Natural killer cell (primary cell): ENCODE results near the gene ZNF90. TPM values are rescaled to one million over a fixed set of nuclear protein-coding genes. Genes with fewer than 3 reads are reported as not detected.
"Not testable (repeated sequence)": the region's sequence is repeated elsewhere in the genome, so short reads cannot be mapped to it uniquely, and the experiment has no call there.

Source experiments
- ATAC-seq, 3 donors: fragments of 150-1000 bp in 2 of 3; fragments of 200-7000 bp in 1 of 3; cut with Tn5 transposase; 1 replicate in 1 of 3; 2 replicates in 2 of 3; pipeline ENCODE4 v1.10.0; 2021; ENCODE audit warnings: mild to moderate bottlenecking in 2 of 3, moderate library complexity in 2 of 3
- DNase-seq, 2 donors: peaks; one replicate each; pipeline versions ENCODE4 v3.0.0 to v3.0.0-alpha.2; 2013 to 2021; ENCODE audit warnings: mixed read lengths in 1 of 2
- H3K27ac ChIP-seq: one replicate; pipeline ENCODE4 v1.5.1; 2013; ENCODE audit warnings: mild to moderate bottlenecking, low read length
- H3K27me3 ChIP-seq: one replicate; pipeline ENCODE4 v1.6.1; 2013; ENCODE audit warnings: low read length; ENCODE audit not compliant: control insufficient read depth, insufficient read depth
- H3K36me3 ChIP-seq: one replicate; pipeline ENCODE4 v1.6.1; 2013; ENCODE audit warnings: low read length; ENCODE audit not compliant: control insufficient read depth, insufficient read depth
- H3K4me1 ChIP-seq: one replicate; pipeline ENCODE4 v1.6.1; 2013; ENCODE audit warnings: low read length; ENCODE audit not compliant: control insufficient read depth, insufficient read depth
- H3K4me3 ChIP-seq: one replicate; pipeline ENCODE4 v1.5.1; 2013; ENCODE audit warnings: low read length
- H3K9me3 ChIP-seq: one replicate; pipeline ENCODE4 v1.6.1; 2013; ENCODE audit warnings: low read length; ENCODE audit not compliant: control insufficient read depth, insufficient read depth
- H3K27ac Mint-ChIP-seq, 2 donors: one replicate each; pipeline ENCODE4 v1.8.0; 2022; ENCODE audit warnings: mild to moderate bottlenecking in 2 of 2, mixed read lengths in 2 of 2, moderate library complexity in 1 of 2
- H3K27me3 Mint-ChIP-seq, 2 donors: one replicate each; pipeline ENCODE4 v1.8.0; 2022; ENCODE audit warnings: low read depth in 2 of 2, mixed read lengths in 2 of 2
- H3K36me3 Mint-ChIP-seq: one replicate; pipeline ENCODE4 v1.8.0; 2022; ENCODE audit warnings: mixed read lengths
- H3K4me1 Mint-ChIP-seq, 2 donors: one replicate each; pipeline ENCODE4 v1.8.0; 2022; ENCODE audit warnings: mixed read lengths in 2 of 2
- H3K4me3 Mint-ChIP-seq: one replicate; pipeline ENCODE4 v1.8.0; 2022; ENCODE audit warnings: mild to moderate bottlenecking, moderate library complexity, mixed read lengths
- H3K9me3 Mint-ChIP-seq, 2 donors: one replicate each; pipeline ENCODE4 v1.8.0; 2022; ENCODE audit warnings: mixed read lengths in 2 of 2
- WGBS: methylation state at CpG from one replicate; pipeline ENCODE4 v1.1.7; 2013; ENCODE audit warnings: missing lambda C conversion rate; ENCODE audit not compliant: insufficient coverage; 5-methylcytosine and 5-hydroxymethylcytosine counted together
- intact Hi-C: fragments of 100-400 bp; cut with micrococcal nuclease; formaldehyde crosslinking; loops from one replicate; pipeline ENCODE4 v1.14.2; 2022
- total RNA-seq, 4 donors: library from RNA; stranded (reverse); fragments of 120-200 nt in 1 of 4; gene quantifications; one replicate each; pipeline versions ENCODE4 v1.2.3 to v1.2.4, GENCODE V29; 2013 to 2022
- TF ChIP-seq, protein P1 (sequence below): fragments of 200-600 bp; IDR thresholded peaks from one replicate; pipeline ENCODE4 v1.8.0; 2022; ENCODE audit warnings: antibody characterized with exemption

The ZNF90 gene
- total RNA-seq, 3 donors from 2014 or later (not counting 1 experiment from before 2014, with no cell fraction given) = 1.6 to 3.2 (median 1.8) TPM

DNA sequence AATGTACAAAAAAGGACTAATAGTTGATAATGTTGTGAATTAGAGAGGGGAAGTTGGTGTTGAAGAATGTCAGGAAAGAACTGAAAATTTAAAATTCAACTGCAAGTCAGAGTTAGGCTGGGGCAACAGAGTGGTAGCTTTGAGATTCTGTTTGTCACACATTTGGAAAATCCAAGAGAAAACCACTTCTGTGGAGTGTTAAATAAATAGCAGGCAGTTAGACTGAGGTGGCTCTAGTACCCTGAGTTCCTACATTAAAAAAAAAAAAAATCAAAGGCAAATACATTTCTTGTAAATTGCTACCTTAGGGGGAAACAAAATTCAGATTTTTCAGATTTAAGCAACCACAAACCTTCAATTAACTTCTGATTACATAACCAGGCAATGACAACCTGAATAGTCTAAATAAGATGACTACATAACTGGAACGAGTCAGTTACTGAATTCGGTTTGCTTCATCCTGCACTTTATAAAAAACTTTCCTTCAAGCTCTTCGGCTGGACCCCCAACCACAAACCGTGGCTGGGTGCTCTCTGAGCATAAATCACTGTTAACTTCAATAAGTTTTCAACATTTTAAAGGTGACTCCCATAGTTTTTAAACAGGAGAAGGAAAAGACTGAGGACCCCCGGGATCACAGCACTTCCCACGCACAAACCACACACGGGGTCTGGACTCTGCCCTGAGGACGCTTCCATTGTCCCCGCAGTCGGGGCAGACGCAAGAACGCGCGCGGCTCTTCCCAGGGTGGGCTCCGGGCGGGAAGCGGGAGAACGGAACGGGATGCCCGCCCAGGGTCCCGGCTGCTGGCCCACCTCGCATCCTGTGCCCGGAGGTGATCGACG, 39.2 kb upstream of the ZNF90 start:
- Mint-ChIP-seq H3K27ac (peak overlapping the region; percentile 83 to 97), H3K36me3 (no peaks in the 10 kb centered on the region), H3K9me3 (no peaks in the 10 kb centered on the region), H3K27me3 (no peaks in the 10 kb centered on the region), H3K4me1 (peaks cover 11 to 15% of the 10 kb centered on the region in 2 donors), H3K4me3 (peak overlapping the region; percentile 96)
- ATAC-seq = no peak
- TF ChIP-seq, protein P1, sequence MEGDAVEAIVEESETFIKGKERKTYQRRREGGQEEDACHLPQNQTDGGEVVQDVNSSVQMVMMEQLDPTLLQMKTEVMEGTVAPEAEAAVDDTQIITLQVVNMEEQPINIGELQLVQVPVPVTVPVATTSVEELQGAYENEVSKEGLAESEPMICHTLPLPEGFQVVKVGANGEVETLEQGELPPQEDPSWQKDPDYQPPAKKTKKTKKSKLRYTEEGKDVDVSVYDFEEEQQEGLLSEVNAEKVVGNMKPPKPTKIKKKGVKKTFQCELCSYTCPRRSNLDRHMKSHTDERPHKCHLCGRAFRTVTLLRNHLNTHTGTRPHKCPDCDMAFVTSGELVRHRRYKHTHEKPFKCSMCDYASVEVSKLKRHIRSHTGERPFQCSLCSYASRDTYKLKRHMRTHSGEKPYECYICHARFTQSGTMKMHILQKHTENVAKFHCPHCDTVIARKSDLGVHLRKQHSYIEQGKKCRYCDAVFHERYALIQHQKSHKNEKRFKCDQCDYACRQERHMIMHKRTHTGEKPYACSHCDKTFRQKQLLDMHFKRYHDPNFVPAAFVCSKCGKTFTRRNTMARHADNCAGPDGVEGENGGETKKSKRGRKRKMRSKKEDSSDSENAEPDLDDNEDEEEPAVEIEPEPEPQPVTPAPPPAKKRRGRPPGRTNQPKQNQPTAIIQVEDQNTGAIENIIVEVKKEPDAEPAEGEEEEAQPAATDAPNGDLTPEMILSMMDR = no peak
- WGBS = 1% methylated on average over 26 of the region's 26 CpGs
- Histone ChIP-seq H3K4me3 (peak overlapping the region; percentile 76), H3K9me3 (no peaks in the 10 kb centered on the region), H3K27me3 (no peaks in the 10 kb centered on the region), H3K36me3 (no peaks in the 10 kb centered on the region), H3K27ac (peak overlapping the region; percentile 68), H3K4me1 (peaks cover 13% of the 10 kb centered on the region)
- peak in 1 of 2 donors; percentile 45 for DNase-seq
- intact Hi-C loops = loop anchor here (1.0 kb wide), 2 partner anchors 39 to 738 kb away; partner anchors contain the start of genes ZNF66 and ZNF90

DNA sequence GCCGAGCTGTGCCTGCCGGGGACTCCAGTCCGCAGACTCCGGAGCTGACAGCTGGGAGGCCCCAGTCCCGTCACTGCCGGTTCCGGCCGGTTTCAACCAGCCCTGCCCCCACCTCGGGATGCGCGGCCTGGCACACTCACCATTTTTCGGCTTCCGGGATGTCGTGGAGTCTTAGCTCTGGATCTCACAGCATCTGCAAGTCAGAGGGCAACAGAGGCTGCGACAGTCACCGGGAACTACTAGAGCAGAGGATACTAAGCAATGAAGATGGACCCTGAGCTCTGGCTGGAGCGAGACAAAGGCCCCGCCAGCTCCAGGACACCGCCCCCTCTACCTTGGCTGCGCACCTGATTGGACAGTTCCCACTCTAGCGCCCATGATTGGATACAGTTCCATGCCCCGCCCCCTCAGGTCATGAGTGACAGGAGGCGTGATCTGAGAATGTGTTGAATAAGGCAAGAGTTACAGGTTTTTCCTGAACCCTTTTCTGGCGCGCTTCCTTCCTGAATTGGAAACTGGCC, 38.5 kb upstream of the ZNF90 start, which contains the start of gene ZNF682:
ZNF682 (minus strand) TSS at position 303 of the 521 bp plus-strand sequence; CDS start at position 143, 160 bp downstream.
- H3K9me3 ChIP-seq = no peaks in the 10 kb centered on the region
- no peaks in the 10 kb centered on the region for H3K36me3 ChIP-seq
- Mint-ChIP-seq H3K36me3 (no peaks in the 10 kb centered on the region), H3K27me3 (peaks cover 5 to 6% of the 10 kb centered on the region in 2 donors), H3K27ac (peak within 1 kb of the TSS; percentile 83 to 97), H3K4me3 (peak within 1 kb of the TSS; percentile 96), H3K9me3 (no peaks in the 10 kb centered on the region), H3K4me1 (peaks cover 11% of the 10 kb centered on the region in 2 donors)
- TF ChIP-seq, protein P1 = no peak
- H3K27ac ChIP-seq = peak within 1 kb of the TSS; percentile 68
- peak within 1 kb of the TSS; percentile 76 for H3K4me3 ChIP-seq
- peaks cover 13% of the 10 kb centered on the region for H3K4me1 ChIP-seq
- no peaks in the 10 kb centered on the region for H3K27me3 ChIP-seq
- peak; percentile 94 to 97 for DNase-seq
- WGBS = under 1% methylated on average over 25 of the region's 25 CpGs
- intact Hi-C loops = loop anchor here (1.0 kb wide), 2 partner anchors 38 to 737 kb away; partner anchors contain the start of genes ZNF66 and ZNF90
- ATAC-seq = peak; percentile 98 to 100 (median 99)

DNA sequence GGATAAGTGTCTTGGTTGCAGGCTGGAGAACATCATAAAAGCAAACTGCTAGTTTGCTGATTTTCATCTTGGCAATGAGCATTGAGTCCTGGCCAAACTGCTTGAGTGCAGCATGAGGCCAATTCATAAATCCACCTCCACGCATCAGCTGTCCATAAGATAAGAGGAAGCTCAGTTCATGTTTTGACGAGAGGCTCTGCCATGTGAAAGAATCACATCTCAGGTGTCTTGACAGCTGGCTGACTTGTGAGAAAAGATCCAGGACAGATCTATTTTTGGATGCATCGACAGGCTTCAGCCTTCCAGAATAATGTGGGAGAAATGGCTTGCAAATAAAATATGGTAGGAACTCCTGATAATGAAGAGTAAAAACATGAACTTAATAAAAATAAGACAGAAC, 33.1 kb upstream of the ZNF90 start:
- Histone ChIP-seq H3K27ac (no peak overlapping the region), H3K4me1 (peaks cover 4% of the 10 kb centered on the region), H3K9me3 (no peaks in the 10 kb centered on the region), H3K4me3 (no peak overlapping the region), H3K27me3 (no peaks in the 10 kb centered on the region), H3K36me3 (no peaks in the 10 kb centered on the region)
- 83% methylated on average over 3 of the region's 3 CpGs for WGBS
- no peaks in the 10 kb centered on the region for H3K36me3 Mint-ChIP-seq
- ATAC-seq (no peak), DNase-seq (no peak)
- H3K4me3 Mint-ChIP-seq = no peak overlapping the region
- intact Hi-C loops = no loop called here
- no peaks in the 10 kb centered on the region for H3K4me1 Mint-ChIP-seq
- H3K27ac Mint-ChIP-seq = no peak overlapping the region
- no peaks in the 10 kb centered on the region for H3K9me3 Mint-ChIP-seq
- peaks cover 12 to 22% of the 10 kb centered on the region in 2 donors for H3K27me3 Mint-ChIP-seq
- TF ChIP-seq, protein P1 = no peak

DNA sequence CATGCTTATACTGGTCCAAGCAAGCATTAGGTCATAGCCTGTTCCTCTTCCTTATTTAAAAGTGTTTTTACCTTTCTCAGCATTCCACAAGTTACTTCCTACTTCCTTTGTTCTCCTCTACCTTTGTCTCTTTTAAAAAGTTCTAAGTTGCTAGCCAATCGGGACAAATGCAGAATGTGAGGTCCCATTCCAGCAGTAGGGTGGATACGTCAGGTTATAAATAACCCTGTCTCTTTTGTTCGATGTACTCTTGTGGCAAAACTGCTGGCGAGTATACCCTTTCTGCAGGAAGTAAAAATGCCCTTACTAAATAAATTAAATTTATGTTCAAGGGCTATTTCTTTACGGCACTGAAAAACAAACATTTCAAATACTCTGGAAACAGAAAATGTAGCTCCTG, 32.1 kb upstream of the ZNF90 start:
- H3K4me1 Mint-ChIP-seq, intact Hi-C loops, H3K27me3 ChIP-seq, H3K4me3 ChIP-seq, H3K4me3 Mint-ChIP-seq, H3K9me3 ChIP-seq, ATAC-seq, H3K36me3 Mint-ChIP-seq, H3K9me3 Mint-ChIP-seq, H3K27ac ChIP-seq, DNase-seq, H3K4me1 ChIP-seq, H3K36me3 ChIP-seq, H3K27ac Mint-ChIP-seq: not testable (repeated sequence)
- WGBS = 39% methylated on average over 5 of the region's 5 CpGs
- peaks cover 12 to 22% of the 10 kb centered on the region in 2 donors for H3K27me3 Mint-ChIP-seq
